A673 (cell line): ENCODE data around the gene UBL5.

Experiments used
- EZH2 ChIP-seq: fragments of 200-600 bp; sonication (generic); IDR thresholded peaks from 2 replicates; pipeline ENCODE4 v1.6.1; 2017; ENCODE audit warnings: borderline replicate concordance, low read depth, mild to moderate bottlenecking, mixed read lengths, antibody characterized with exemption, low read length; ENCODE audit not compliant: poor library complexity, severe bottlenecking
- TF ChIP-seq, protein P1 (sequence below): fragments of 300-800, 200-600 bp; sonication (generic); conservative IDR thresholded peaks from 2 replicates; pipeline ENCODE4 v1.5.1; 2017; ENCODE audit warnings: low read depth, mild to moderate bottlenecking, antibody characterized with exemption, low read length, moderate library complexity, mixed read lengths

DNA sequence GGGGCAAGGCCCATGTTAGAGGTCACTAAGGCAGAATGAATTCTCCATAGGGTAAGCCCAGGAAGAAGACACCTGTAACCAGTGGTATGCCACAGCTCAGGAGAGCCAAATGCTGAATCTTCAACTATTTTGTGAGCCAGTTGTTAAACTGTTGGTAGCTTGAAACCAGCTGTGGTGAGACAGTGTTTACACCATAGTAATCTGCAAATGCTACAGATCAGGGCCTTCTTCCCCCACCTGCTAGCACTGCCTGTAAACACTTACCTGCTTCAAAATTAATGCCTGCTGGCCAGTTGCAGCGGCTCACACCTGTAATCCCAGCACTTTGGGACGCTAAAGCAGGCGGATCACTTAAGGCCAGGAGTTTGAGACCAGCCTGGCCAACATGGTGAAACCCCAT lies 20.9 kb upstream of the UBL5 start:
- TF ChIP-seq, protein P1, sequence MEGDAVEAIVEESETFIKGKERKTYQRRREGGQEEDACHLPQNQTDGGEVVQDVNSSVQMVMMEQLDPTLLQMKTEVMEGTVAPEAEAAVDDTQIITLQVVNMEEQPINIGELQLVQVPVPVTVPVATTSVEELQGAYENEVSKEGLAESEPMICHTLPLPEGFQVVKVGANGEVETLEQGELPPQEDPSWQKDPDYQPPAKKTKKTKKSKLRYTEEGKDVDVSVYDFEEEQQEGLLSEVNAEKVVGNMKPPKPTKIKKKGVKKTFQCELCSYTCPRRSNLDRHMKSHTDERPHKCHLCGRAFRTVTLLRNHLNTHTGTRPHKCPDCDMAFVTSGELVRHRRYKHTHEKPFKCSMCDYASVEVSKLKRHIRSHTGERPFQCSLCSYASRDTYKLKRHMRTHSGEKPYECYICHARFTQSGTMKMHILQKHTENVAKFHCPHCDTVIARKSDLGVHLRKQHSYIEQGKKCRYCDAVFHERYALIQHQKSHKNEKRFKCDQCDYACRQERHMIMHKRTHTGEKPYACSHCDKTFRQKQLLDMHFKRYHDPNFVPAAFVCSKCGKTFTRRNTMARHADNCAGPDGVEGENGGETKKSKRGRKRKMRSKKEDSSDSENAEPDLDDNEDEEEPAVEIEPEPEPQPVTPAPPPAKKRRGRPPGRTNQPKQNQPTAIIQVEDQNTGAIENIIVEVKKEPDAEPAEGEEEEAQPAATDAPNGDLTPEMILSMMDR = no peak
- TF ChIP-seq EZH2 = no peak
